GM18907 (cell line): ENCODE results near the gene SERPINB11.
"Not testable (repeated sequence)": the region's sequence is repeated elsewhere in the genome, so short reads cannot be mapped to it uniquely, and the experiment has no call there.

ENCODE experiments used
- ATAC-seq: cut with Tn5 transposase; IDR thresholded peaks from one replicate; pipeline ENCODE4 v1.9.1; 2021; ENCODE audit warnings: mild to moderate bottlenecking, moderate library complexity; ENCODE audit not compliant: unreplicated experiment

The SERPINB11 gene, protein sequence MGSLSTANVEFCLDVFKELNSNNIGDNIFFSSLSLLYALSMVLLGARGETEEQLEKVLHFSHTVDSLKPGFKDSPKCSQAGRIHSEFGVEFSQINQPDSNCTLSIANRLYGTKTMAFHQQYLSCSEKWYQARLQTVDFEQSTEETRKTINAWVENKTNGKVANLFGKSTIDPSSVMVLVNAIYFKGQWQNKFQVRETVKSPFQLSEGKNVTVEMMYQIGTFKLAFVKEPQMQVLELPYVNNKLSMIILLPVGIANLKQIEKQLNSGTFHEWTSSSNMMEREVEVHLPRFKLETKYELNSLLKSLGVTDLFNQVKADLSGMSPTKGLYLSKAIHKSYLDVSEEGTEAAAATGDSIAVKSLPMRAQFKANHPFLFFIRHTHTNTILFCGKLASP

DNA sequence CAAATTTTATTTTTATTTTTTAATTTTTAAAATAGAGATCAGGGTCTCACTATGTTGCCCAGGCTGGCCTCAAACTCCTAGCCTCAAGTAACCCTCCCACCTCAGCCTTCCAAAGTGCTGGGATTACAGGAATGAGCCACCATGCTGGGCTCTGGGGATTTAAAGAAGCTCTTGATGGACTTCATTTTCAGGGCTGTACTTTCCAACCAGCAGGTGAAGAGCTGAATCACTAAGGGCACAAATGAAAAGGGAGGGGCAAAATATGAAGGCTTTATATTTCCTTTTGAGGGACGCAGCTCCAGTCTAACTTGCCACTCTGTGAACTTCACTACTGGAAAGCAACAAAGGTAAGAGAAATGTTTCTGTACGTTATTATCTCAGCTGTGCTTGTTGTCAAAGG, at the start of gene SERPINB11:
Gene SERPINB11, plus strand, starts transcription at position 301 of the 400 bp plus-strand sequence. CDS start 7,234 bp downstream, outside the sequence.
- ATAC-seq, result no peak

DNA sequence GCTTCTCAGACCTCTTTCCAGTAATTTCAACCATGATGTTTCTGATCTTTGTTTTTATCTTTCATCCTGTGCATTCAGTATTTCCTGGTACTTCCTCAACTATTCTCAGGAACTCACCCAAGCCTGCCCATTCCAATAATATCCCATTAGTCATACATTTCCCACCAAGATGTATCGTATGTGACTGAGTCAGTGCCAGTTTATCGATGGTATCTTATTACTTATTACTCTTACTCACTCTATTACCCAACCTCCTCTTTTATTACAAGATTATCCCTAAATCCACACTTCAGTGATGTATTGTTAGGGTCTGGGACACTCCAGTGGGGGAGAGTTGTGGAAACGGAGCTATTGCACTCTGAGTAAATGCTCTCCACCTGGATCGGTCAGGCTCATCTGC, 43.8 kb upstream of the SERPINB11 start:
- ATAC-seq, result not testable (repeated sequence)

DNA sequence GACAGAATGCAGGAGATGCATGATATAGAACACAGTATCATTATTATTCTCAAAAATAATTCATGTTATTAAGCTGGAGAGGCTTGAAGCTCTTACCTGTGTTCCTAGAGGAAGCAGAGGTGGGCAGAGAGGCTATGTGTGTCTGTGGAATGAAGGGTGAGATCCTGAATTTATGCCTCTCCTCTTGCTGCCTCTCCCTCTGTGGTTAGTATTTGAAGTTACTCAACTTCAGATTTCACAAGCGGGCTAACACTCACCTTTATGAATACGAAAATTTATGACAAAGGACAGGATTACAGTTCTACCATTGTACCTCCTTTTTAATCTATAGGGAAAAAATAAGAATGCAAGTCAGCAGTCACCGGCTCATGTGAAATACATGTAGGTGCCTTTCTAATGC, 41.0 kb upstream of the SERPINB11 start, which contains the start of gene SERPINB3:
Gene SERPINB3, minus strand, starts transcription at position 144 of the 400 bp plus-strand sequence. CDS start 677 bp downstream, outside the sequence.
- not testable (repeated sequence) for ATAC-seq

DNA sequence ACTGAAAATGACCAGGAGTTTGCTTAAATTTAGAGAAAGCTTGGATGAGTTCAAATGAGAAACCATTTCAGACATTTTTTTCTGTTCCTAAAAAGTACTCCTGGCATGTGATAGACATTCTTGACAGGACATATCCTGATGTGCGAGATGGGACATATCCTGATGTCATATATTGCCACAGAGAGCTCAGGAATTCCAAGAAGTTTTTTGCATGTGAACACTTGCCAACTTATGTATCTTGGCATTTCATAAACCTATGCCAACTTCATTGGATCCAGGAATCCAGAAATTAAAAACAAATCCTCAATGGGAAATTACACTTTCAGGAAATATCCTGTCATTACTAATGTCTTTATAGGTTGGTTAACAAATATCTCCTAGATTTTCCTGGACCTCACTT, 38.2 kb upstream of the SERPINB11 start:
- no peak for ATAC-seq

DNA sequence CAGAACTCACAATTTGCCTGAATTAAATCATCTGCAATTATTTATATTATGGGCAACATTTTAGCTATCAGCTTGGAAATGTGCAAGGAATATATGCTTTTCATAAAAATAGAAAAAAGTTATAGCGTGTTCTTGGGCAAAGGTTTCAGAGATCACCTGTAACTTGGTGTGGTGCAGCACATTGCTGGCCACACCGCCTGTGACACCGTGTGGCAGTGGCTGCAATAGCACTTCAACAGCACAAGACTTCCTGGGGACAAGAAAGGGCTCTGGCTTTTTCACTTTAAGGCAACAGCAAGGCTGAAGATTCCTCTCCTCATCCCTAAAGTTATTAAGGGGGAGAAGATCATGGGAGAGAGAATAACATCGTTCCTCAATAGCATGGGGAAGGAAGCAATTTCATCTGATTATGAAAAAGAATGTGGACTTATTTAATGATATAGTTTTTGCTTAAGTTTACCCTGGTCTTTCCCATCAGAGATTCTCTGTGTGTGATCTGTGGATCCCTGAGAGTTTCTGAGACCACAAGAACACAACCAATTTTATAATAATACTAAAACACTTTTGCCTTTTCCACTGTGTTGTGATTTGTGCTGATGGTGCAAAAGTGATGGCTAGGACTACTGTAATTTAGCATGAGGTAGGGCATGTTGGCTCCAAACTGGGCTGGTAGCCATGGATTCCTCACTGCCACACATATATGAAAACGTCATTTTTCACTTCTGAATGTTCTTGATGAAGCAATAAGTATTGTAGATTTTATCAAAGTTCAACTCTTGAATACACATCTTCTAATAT, 26.0 kb upstream of the SERPINB11 start:
- ATAC-seq, result peak; percentile 80

DNA sequence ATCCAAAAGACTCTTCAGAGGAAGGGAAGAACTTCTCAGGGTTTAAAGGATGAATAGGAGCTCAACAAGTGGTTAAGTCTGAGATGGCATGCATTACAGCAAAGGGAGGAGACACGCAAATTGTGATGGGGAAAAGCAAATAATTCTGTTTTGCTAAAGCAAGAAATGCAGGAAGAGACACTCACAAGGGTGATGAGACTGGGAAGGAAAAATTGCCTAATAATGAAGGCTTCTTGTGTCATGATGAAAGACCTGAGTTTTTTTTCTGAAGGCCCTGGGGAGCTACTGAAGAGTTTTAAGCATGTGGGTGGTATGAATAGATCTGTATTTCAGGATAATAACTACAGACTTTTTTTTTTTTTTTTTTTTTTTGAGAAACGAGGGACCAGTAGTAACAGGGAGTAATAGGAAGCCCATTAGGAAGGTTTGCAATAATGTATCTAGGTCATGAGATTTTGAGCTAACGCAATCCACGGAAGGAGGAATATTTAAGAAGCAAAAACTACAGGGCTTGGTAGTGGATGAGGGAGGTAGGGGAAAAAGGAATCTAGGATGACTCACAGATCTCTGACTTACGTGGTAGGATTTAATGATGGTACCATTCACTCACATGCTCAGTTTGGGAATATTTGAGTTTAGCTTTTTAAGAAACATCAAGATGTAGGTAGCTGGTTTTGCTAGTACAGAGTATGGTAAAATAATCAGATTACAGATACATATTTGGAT, 25.1 kb upstream of the SERPINB11 start:
- ATAC-seq, result no peak

DNA sequence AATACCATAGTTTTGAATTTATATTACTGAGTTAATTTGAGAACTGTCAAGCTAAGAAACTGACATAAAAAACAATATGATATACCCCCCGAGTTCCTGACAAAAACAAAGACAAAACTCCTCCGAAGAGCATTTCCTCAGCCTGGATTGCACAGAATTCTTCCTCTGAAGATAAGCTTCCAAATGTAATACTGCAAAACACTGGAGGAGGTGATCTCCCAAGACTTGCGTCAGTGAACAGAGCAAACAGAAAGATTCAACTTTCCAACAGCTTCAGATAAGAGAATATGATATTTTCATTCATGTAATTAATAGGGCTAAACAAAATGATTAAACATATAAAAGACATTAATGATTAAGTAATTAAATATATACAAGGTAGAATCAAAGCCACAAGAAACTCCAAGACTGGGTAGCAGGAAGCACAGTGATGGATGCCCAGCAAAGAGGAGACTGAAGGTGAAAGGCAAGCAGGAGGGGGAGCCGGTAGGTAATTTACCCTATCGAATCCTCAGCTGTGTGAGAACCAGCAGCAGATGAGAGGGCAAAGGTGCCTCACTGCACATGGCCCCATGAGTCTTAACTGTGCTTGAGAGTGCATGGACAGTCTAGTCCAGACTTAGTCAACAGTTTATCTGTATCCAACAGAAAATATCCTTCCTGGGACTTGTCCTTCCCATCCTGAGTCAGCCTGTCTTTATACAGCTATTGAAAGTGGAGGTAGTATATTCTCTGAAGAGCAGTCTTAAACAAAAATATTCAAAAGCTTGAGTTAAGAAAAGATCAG, 22.7 kb upstream of the SERPINB11 start:
- no peak for ATAC-seq

DNA sequence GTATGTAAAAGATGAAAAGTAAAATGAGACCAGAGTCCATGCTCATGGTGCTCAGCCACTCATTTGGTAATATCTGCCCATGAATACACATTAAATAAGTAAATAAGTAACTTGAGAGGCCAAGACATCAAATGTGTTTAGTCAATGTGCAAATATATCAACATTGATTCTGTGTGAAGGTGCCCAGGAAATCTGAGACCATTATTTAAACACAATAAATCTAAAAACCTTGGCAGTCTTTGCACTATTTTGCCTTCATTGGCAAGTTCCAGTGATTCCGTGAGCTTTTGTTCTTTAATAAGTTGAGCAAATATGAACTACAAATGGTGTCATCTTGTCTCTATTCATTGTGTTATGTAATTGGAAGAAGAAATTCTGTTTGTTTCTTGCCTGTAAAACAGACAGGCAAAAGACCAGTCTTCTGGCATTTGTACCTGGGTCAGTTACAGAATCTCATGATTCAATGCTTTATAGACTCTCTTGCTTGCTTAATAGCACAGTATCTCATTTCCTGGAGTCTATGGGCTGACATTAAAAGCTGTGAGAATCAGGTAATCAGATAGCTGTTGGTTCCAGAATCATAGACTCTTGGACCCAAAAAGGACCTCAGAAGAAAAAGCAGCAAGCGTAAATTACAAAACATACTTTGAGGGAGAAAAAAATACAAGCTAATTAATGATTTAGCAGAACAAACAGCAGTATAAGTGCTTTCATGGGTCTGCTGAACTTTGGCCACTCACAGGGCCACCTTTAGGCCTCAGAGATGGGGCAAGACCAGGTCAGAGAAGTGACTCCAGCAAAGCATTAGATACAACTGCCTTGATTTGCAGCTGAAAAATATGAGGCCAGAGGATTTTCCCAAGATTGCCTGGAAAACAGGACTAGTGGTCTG, 21.1 kb upstream of the SERPINB11 start:
- ATAC-seq, result no peak

DNA sequence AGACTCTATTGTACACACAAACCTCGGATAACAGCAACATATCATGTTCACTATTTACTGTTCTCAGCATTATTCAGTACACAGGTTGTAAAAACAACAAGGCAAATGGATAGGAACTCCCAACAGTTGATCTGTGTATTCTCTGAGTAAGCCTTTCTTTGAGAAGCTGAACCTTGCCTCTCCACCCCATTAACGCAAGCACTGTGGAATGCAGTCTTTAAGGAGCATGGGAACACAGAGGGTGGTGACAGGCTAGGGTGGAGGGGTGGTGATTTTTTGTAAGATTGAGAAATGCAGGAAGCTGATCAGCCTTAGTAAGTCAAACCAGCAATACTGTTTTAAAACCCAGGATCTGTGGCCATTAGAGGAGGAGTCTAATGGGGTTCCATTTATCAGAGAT, 19.6 kb upstream of the SERPINB11 start:
- no peak for ATAC-seq

DNA sequence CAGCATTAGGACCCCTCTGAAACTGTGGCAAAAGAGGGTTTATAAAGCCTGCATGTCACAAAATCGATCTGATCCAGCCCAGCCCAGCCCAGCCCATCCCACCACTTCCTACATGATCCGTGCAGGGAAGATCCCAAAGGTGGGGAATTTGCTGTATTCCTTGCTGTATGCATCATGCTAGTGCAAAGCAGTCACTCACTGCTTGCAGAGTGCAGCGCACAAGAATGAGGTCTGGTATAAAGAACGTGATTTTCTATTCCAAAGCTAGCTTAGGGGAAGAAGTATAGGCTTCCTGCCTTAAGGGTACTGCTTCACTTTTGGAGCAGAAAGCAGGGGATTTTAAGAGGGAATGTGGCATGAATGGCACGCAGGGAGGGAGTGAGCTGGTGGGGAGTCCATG, 18.9 kb upstream of the SERPINB11 start:
- ATAC-seq, result no peak

DNA sequence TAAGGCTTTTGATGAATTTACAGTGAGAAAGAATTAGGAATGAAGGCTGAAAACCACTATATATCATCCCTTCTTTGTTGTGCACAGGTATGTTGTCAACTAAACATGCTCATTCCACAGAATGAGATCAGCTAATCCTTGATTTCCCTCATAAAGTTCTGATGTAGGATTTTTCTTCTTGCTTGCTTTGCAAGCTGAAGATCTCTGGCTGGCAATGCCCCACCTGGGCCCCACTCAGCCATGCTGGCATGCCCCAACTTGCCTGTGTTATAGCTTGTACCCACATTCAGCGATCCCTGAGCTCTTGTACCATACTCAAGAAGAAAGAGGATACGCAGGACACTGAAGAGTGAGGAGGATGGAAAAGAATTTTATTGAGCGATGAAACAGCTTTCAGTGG, 18.0 kb upstream of the SERPINB11 start:
- no peak for ATAC-seq

DNA sequence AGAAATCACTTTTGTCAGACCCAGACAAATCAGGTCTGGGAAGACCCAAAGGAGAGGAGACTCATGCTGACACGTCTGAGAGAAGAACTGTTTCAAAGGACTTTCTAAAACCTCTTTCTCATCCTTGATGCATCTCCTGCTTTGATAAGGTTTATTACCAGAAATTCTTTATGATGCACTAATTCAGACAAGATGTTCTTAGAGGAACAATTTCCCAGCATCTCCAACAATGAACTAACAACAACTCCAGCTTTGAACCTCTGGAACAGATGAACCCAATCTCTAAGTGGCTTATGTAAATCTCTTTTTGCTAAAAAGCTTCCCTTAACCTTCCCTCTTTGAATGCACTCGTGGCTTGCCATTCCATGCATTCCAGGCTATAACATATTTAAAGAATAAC, 15.9 kb upstream of the SERPINB11 start:
- no peak for ATAC-seq

DNA sequence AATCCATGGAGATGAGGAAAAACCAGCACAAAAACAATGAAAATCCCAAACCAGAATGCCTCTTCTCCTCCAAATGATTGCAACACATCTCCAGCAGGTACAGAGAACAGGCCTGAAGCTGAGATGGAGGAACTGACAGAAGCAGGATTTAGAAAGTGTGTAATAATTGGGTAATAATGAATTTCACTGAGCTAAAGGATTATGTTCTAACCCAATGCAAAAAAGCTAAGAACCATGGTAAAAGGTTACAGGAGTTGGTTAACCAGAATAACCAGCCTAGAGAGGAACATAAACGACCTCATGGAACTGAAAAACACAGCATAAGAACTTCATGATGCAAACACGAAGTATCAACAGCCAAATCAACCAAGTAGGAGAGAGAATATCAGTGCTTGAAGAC, 13.7 kb upstream of the SERPINB11 start:
- no peak for ATAC-seq

DNA sequence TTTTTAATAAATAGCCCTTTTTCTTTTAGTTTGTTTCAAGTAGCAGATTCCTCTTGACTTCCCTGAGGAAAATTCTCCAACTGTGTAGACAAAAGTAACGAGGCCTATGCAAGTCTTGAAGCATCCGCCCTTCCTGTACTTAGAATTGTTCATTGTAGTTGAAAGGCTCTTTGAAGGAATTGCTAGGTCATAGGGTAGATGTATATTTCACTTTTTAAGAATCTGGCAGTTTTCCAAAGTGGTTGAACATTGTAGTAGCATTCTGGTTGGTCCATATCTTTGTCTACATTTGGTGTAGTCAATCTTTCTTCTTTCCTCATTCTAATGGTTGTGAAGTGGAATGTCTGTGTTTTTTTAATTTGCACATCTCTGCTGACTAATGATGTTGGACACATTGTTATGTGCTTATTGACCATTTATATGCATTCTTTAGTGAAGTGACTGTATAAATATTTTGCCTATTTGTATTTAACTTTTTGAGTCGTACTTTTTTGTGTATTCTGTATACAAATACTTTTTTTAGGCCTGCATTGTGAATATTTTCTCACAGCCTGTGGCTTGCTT, 5.6 kb upstream of the SERPINB11 start:
- ATAC-seq, result no peak

DNA sequence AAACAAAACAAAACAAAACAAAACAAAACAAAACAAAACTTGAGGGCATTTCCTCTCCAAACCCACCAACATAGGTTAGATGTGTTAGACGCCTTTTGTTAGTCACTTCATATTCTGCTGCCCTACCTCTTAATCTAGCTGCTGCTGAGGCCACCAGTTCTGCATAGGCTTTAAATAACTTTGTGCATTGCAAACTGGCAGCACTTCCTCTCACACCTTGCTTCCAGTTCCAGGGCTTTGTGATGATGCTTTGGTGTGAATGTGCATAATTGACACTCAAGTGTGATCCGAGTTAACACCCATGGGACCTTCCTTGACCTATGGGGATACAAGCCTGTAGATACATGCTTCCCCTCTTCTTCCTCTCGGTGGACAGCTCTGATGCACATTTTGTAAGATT, 2.3 kb upstream of the SERPINB11 start:
- no peak for ATAC-seq

DNA sequence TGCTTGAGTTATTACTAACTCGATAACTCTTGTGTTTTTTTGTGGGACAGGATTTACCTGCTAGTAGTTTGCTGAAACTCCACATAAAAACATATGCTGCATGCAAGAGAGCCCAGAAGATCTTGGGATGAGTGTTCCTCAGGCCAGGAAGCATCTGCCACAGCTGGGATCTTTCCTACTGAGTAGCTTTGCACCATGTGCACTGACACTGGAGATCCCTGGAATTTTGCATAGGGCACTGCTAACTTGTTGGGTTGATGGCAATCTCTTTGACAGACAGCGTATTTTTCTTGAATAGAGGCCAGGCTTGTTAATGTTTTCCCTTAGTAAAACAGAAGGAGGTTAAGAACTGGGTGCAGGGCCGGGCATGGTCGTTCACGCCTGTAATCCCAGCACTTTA, 808 bp upstream of the SERPINB11 start:
- no peak for ATAC-seq

DNA sequence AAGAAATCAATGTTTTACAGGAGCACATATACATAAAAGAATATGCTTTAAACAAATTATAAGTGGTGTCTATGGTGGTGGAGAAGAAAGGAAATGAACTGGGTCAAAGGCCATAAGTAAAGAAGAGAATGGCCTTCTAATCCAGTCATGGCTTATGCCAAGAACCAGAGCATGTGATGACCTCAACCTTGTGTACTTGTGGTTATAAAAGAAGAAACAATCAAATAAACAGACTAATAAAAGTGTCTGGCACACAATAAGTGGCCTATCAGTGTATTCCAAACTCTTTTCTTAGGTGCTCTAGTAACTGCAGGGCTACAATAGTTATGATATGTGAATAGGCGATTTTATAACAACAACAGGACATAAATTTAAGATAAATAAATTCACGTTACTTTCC, 2.6 kb downstream of the SERPINB11 start:
- ATAC-seq, result no peak

DNA sequence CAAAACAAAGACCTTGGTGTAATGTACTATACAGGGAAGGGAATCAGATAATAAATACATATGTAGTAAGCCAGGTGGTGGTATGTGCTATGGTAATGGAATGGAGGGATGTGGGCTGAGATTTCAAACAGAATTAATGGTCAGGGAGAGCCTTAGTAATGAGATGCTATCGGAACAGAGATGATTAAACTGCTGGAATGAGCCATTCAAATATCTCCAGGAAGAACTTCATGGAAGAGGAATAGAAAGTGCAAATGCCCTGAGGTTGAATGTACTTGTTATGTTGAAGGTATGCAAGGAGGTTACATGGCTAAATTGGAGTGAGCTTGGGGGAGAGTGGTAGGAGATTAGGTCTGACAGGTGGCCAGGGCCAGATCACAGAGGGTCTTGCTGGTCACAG, 5.1 kb downstream of the SERPINB11 start:
- ATAC-seq, result no peak

DNA sequence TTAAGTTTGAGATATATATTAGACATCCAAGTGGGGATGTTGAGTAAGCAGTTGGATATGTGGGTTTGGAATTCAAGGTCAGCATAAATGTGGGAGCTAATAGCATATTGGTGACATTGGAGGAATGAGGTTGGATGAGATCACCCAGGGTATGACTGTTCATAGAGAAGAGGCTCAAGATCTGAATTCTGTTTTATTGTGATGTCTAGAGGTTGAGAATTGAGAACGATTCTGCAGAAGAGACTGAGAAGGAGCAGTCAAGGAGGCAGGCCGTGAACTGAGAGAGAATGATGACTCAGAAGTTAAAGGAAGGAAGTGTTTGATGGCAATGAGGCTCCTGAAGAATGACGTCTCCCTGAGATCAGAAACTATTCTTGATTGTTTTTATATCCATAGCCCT, 5.9 kb downstream of the SERPINB11 start:
- no peak for ATAC-seq
